HL-60 (cell line): ENCODE data around the gene ANXA2R.
A peak's percentile ranks its signal among the peaks of the same experiment; 100 is the strongest.

Experiments used
- CTCF ChIP-seq: IDR thresholded peaks from one replicate; pipeline ENCODE4 v1.5.1; 2011; ENCODE audit warnings: low read length, control low read depth, inconsistent platforms; ENCODE audit not compliant: insufficient read depth
- GABPA ChIP-seq: IDR thresholded peaks from 2 replicates; pipeline ENCODE4 v1.6.1; 2012; ENCODE audit warnings: low read depth
- POLR2AphosphoS5 ChIP-seq: IDR thresholded peaks from 2 replicates; pipeline ENCODE4 v1.6.1; 2012; ENCODE audit warnings: low read depth
- REST ChIP-seq: IDR thresholded peaks from 2 replicates; pipeline ENCODE4 v1.6.1; 2012; ENCODE audit warnings: low read depth; ENCODE audit not compliant: insufficient replicate concordance
- SPI1 ChIP-seq: IDR thresholded peaks from 2 replicates; pipeline ENCODE4 v1.6.1; 2012; ENCODE audit warnings: low read depth, mild to moderate bottlenecking, borderline replicate concordance

- TF ChIP-seq CTCF (no peak), REST (no peak), POLR2AphosphoS5 (no peak), GABPA (0 out of 2 replicates have a peak, but pooled peaks have one; percentile 37), SPI1 (peak; percentile 29; the same call in 1 of the 2 replicates)
Measured at GRCh38 chr5:43042176-43042625, 2.1 kb upstream of the ANXA2R start.
